Hindlimb muscle (tissue), 1 donor: Measurements from ENCODE around the gene CYBRD1. TPM values are rescaled to one million over a fixed set of nuclear protein-coding genes. Genes with fewer than 3 reads are reported as not detected.
"Not testable (repeated sequence)": the region's sequence is repeated elsewhere in the genome, so short reads cannot be mapped to it uniquely, and the experiment has no call there.

Experiments
- DNase-seq: peaks from one replicate; pipeline ENCODE4 v3.0.0-alpha.2; 2013
- polyA plus RNA-seq: library from polyadenylated mRNA; unstranded; fragments of 120-200 nt; gene quantifications from one replicate; pipeline ENCODE4 v1.2.1, GENCODE V29; 2013; ENCODE audit not compliant: insufficient read length

CYBRD1 gene, protein sequence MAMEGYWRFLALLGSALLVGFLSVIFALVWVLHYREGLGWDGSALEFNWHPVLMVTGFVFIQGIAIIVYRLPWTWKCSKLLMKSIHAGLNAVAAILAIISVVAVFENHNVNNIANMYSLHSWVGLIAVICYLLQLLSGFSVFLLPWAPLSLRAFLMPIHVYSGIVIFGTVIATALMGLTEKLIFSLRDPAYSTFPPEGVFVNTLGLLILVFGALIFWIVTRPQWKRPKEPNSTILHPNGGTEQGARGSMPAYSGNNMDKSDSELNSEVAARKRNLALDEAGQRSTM
- polyA plus RNA-seq, result 73.0 TPM

DNA sequence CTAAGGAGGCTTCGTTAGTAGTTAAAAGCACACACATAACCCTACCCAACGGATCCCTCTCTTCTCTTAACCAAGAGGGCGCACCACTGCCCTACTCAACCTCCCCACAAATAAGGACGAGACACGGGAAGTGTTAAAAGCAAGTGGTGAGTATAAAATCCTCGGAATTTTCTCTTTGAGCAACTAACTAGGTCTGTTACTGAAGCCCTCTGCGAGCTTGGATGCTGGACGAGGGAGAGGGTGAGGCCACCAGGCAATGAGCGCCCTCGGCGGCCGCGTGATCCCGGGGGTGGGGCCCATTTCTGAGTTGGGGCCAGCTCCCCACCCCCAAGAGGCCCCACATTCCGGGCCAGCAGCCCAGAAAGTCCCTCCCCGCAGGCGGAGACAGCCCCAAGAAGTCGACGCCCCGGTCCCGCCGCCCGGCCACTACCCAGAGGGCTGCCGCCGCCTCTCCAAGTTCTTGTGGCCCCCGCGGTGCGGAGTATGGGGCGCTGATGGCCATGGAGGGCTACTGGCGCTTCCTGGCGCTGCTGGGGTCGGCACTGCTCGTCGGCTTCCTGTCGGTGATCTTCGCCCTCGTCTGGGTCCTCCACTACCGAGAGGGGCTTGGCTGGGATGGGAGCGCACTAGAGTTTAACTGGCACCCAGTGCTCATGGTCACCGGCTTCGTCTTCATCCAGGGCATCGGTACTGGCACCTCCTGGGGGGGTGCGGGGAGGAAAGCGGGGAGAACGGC is at the start of gene CYBRD1:
Gene CYBRD1, plus strand, starts transcription at position 423 of the 736 bp plus-strand sequence. Its CDS starts 72 bp downstream, at position 495.
- DNase-seq, result peak; percentile 84

DNA sequence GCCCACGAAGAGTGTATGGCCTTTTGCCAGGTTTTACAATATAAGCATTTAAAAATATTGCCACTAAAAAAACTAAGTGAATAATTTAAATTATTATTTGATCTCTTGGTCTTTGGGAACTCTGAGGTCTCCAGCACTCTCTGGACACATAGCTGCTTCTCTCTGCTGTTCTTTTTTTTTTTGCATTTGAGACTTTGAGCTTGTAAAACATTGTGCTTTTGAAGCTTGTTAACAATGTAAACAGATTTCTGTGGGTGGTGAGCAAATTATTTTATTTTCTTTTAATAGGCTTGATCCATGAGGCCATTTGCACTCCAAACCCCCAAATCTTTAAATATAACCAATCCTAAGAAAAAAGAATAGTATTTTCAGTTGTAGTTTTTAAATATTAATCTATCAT is 46.3 kb upstream of the CYBRD1 start:
- no peak for DNase-seq

DNA sequence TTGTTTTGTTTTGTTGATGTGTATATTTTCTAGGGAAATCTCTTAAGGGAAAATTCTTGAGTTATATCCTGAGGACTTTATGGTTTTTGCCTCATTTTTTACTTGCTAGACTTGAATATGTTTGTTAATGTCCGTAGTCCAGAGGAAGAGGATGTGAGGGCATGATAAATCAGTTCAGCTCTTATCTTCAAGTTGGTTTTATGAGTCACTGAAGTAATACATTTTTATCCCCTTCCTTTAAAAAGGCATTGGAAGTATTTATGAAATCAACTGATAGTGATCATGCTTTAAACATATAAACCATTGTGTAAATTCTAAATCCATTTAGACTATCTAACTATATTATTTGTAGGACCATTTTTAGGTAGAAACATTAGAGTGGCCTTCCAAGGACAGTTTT is 43.9 kb upstream of the CYBRD1 start:
- no peak for DNase-seq

DNA sequence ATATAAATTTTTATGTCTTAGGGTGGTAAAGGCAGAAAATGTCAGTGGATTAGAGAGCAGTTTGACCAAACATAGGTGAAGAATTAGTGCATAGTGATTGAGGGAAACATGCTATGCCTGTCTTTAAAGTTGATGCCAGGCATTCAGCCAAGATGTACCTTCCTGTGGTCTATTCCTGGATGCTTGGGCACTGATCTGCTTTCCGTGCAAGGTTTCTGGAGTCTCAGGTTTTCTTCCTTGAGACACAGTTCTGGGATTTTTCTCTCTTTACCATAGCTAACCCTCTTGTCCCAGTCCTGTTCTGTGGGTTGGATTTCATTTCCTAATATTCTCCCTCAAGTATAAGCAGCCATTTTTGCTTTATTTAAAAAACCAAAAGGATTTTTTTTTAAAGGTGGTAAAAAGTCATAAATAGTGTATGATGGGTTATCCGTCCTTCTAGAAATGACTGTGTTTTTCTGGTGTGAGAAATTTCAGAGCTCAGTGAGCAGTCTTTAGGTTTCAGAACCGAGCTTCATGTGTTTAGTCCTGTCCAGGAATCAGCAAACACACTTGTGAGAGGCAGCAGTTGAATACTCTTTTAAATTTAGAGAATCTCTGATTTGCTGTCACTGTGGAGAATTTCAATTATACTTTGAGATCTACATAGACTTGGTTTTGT is 43.0 kb upstream of the CYBRD1 start:
- no peak for DNase-seq

DNA sequence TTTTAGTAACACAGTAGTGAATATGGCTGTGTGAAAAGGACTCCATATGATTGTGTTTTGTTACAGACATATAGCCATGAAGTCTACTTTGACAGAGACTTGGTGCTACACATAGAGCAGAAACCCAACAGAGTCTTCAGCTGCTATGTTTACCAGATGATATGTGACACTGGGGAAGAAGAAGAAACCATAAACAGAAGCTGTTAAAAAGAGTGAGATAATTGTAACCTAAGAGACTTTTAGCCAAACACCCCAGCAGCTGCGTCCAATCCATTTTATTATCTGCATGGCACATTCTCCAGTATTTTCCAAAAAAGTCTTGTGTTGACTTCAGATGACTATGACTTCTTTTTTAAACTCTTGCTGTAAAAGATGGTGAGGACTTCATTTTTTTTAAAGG is 41.4 kb upstream of the CYBRD1 start:
- no peak for DNase-seq

DNA sequence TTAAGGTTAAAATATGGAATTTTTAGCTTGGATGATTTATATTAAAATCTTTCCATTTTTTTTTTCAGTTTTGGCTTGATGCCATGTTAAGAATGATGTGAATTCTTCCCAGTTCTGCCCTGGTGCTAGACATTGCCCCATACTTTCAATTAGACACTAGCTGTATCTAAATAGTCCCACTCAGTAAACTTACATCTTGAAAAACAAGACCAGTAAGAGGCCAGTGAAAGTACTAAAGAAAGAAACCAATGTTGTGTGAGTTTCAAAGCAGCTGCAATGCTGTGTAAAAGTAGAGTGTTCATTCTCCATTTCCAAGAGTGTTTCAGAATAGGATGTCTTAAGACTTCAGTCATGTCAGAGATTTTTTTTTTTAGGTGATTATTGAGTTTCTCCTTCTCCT is 40.0 kb upstream of the CYBRD1 start:
- no peak for DNase-seq

DNA sequence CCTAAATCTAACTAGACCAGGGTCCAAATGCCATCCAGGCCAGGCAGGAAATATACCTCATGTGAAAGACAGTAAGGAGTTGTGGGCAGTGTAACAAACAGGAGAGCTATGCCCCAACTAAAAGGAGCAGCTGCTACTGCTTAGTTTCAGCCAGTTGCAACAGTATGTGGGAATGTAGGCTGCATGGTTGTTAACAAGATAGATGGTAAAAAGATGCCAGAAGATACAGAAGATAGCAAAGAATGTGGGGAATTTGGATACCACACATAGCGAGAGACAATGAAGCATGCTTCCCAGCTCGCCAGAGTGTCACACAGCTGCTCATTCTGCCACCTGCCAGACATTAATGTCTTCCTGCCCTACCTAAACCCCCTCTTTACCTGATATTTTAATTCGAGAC is 39.4 kb upstream of the CYBRD1 start:
- DNase-seq, result no peak

DNA sequence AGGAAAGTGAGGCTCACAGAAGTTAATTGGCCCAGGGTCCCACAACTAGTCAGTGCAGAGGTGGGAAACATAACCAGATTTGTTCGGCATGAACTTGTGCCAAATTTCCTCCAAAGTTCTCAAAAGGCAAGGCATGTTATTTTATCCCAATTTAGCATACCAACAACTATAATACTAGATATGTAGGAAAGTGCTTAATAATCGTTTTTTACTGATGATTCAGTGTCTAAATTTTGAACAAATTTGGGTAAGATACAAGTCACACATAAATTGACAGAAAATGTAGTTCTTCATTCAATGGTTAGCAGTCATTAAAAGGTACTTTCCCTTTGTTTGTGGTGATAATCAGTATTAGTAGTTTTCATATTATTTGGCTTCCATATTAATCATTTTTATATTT is 38.5 kb upstream of the CYBRD1 start:
- DNase-seq, result no peak

DNA sequence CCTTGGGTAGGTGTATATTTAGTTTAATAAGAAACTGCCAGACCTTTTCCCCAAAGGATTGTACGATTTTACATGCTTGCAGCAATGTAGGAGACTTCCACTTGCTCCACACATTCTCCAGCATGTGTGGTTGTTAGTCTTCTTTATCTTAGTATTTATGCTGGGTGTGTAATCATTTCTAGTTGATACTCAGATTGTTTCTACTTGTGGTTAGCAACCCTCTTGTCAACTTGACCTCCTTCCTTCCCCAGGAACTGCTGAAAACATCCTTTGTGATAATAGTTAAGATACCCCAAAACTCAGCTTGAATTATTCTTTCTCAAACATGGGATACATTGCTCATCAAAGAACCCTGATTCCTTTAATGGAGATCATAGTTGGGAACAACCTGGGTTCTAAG is 37.2 kb upstream of the CYBRD1 start:
- no peak for DNase-seq

DNA sequence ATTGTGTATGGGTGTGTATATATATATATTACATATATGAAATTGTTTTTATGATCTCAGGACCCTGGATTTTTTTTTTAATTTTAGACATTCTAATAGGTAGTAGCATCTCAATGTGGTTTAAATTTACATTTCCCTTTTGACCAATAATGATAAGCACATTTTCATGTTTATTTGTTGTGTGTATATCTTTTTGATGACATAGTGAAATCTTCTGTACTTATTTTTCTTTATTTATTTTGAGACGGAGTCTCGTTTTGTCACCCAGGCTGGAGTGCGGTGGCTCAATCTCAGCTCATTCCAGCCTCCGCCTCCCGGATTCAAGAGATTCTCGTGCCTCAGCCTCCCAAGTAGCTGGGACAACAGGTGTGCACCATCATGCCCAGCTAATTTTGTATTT is 35.1 kb upstream of the CYBRD1 start:
- no peak for DNase-seq

DNA sequence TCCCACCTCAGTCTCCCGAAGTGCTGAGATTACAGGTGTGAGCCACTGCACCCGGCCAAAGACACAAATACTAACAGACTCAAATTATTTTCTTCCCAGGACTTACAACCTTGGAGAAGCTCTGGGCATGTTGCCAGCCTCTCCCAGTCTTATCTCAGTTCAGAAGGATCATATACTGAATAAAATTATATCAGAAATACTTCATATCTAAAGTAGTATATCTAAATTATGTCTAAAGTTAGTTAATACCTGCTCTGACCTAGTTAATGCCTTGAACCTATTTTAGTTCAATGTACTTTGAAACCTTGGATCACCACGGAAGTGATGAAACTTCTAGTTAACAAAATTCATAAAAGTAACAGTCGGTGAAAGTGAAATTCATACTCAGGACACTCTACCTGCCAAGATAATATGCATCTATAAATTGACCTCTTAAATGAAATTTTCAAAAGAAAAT is 34.4 kb upstream of the CYBRD1 start:
- no peak for DNase-seq

DNA sequence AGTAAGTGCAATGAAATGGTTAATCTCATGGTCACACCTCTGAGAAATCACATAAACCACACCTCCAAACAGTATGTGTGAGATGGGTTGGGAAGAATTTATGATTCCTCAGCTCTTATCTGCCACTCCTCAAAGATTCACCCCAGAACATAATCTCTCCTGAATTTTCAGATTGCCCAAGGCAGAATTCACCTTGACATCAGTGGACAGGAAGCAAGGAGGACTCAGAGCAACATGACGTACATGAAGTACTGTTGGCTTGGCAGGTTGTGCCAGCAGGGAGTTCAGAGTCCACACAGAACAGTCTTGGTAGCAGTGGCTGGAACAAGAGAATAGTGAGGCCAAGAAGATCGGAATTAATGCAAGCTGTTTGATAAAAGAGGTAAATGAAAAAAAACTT is 31.7 kb upstream of the CYBRD1 start:
- DNase-seq, result no peak

DNA sequence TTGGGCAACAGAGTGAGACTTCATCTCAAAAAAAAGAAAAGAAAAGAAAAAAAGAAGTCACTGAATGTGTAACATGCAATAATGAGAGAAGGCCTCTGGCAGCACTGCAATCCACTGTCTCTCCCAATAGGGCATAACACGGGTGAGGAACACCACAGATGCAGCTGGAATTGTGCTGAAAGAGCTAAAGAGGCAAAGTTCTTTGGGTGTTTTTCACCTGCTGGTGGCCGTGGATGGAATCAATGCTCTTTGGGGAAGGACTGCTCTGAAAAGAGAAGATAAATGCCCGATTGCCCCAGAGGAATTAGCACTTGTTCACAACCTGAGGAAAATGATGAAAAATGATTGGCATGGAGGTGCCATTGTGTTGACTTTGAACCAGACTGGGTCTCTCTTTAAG is 31.0 kb upstream of the CYBRD1 start:
- DNase-seq, result no peak

DNA sequence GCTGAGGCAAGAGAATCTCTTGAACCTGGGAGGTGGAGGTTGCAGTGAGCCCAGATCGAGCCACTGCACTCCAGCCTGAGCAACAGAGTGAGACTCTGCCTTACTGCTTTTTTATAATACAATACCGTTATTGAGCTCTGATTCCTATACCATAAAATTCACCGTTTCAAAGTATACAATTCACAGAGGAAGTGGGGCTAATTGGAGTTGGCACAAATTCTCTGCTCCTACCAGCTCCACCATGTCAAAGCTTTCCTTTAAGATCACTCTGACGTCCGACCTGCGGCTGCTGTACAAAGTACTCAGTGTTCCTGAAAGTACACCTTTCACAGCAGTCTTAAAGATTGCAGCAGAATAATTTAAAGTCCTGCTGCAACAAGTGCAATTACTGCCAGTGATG is 29.6 kb upstream of the CYBRD1 start:
- no peak for DNase-seq

DNA sequence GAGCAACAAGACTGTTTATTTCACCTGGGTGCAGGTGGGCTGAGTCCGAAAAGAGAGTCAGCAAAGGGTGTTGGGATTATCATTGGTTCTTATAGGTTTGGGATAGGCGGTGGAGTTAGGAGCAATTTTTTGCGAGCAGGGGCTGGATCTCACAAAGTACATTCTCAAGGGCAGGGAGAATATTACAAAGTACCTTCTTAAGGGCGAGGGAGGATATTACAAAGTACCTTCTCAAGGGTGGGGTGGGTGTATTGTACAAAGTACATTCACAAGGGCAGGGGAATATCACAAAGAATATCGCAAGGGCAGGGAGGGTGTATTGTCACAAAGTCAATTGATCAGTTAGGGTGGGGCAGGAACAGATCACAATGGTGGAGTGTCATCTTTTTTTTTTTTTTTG is 24.6 kb upstream of the CYBRD1 start:
- not testable (repeated sequence) for DNase-seq

DNA sequence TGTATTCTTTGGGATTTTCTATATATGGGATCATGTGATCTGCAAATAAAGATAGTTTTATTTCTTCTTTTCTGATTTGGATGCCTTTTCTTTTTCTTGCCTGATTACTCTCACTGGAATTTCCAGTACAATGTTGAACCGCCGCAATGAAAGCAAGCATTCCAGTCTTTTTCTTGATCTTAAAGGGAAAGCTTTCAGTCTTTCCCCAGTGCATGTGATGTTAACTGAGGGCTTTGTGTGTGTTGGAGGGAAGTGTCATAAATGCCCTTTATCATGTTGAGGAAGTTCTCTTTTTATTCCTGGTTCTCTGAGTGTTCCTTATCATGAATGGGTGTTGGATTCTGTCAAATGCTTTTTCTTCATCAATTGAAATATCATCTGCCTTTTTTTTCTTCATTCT is 16.9 kb upstream of the CYBRD1 start:
- DNase-seq, result no peak

DNA sequence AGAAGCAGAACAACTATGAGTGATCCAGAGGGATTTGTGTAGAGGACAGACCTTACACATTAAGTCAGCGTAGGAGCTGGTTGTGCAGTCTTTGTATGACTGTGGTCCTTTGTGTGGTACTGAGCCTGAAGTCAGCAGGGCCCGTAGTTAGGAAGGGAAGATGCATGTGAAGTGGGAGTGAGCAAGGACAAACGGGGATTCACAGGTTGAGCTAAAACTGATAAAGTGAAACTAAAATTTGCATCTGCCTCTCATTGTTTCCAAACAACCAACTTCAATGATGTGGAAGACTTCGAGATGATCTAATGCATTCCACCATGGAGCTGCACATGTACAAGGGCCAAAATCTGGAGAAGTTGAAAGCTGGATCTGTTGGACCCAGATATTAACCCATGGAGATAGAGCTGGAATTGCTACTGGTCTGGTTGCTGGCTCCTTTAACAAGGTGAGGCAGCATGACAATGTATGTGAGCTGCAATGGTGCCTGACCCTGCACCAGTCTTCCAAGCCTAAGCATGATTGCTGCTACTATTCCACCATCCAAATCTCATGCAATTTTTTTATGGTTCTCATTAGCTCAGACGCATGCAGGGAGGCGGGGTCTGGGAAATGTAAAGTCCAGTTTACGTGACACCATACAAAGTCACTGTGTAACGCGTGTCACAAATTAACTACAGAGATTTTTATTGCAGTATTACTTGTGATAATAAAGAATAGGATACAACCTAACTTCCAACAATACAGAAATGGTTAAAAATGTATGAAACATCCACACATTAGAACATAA is 12.1 kb upstream of the CYBRD1 start:
- no peak for DNase-seq

DNA sequence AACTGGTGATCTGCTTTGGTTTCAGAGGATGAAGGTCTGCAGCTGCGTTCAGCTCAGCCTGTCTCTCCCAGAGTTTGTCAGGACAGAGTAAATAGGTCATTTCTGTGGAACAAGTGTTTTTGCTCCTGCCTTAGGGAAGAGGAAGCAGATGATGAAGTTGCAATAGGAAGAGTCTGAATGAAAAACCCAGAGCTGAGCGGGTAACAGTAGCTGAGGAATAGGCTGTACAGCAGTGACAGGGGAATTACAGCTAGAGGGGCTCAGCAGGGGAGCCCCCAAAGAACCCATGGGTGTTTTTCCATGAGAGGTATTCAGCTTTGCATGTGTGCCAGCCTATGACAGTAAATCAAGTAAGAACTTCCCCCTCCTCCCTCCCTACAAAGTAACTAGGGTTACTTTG is 10.3 kb upstream of the CYBRD1 start:
- DNase-seq, result no peak

DNA sequence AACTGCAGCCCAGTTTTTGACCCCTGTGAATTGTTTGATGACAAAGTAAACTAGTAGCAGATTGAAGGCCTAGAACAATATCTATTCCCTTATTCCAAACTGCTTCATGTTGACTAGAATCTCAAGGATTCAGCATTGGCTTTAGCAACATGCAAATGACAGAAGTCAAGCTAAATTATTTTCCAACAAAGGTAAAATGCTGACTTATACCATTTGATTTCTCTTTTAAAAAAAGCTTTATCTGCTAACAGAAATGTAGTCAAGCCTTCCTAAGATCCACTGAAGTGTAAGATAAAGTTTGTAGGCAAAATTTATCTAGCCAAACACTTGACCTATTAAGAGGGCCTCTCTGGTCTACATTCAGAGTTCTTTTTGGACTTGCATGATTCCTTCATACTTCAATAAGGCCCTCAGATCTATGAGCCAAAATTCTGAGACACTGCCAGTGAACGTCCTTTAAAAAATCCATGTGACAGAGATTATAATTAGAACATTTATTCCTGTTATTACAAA is 9.5 kb upstream of the CYBRD1 start:
- no peak for DNase-seq

DNA sequence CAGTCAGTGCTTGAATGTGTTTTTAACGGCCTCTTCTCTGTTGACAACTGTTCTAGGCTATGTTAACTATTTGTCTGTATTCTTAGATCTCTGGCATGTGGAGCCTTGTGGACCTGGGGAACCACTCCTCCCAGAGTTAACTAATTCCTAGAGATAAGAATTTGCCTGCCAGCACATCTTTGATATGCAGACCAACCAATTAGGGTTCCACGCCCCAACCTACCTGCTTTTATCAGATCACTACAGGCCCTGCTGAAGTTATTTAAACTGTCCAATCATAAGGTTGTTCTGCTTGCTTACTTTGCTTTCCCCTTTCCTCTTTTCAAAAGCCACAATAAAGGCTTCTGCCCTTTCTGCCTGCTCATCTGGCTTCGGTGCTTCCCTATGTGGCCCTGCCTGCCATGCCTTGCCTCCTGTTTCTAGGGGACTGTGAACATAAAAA is 8.5 kb upstream of the CYBRD1 start:
- DNase-seq, result no peak

DNA sequence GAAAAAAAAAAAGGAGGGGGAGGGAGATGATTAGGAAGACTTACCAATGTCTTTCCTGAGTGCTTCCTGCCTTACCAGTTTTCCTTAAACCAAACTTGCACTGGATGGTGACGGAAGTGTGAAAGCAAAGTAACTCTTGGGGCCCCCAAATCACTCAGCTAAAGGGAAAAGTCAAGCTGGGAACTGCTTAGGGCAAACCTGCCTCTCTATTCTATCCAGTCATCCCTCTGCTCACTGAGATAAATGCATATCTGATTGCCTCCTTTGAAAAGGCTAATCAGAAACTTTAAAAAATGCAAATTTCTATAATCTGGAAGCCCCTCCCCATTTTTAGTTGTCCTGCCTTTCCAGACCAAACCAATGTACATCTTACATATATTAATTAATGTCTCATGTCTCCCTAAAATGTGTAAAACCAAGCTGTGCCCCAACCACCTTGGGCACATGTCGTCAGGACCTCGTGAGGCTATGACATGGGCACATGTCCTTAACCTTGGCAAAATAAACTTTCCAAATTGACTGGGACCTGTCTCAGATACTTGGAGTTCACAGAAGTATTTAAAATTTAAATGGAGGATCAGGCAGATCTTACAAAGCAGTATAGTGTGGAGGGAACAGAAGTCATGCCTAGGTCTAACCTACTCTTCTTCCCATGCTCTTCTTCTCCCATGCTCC is 7.2 kb upstream of the CYBRD1 start:
- no peak for DNase-seq
